Mammary epithelial cell (primary cell): Measurements from ENCODE around the gene ANKRD18B.
"Not testable (repeated sequence)": the region's sequence is repeated elsewhere in the genome, so short reads cannot be mapped to it uniquely, and the experiment has no call there.

Experiments
- CTCF ChIP-seq, 2 donors: IDR thresholded peaks in 1 of 2; conservative IDR thresholded peaks in 1 of 2; 2 replicates each; pipeline ENCODE4 v1.5.1; 2011 to 2012; ENCODE audit warnings: inconsistent platforms in 2 of 2, low read length in 2 of 2, mild to moderate bottlenecking in 2 of 2, control low read depth in 1 of 2, low read depth in 1 of 2; ENCODE audit not compliant: insufficient read depth in 1 of 2; ENCODE audit errors: extremely low read depth in 1 of 2
- EZH2 ChIP-seq: IDR thresholded peaks from 2 replicates; pipeline ENCODE4 v1.6.1; 2012; ENCODE audit warnings: low read length, inconsistent platforms, borderline replicate concordance

GRCh38 chr9:33598796-33599379 lies 74.8 kb downstream of the ANKRD18B start:
- not testable (repeated sequence) for TF ChIP-seq CTCF (conservative IDR thresholded peaks at IDR 0.05 in 1 of 2, IDR thresholded peaks at IDR 0.05 in 1 of 2; ENCODE audit: extremely low read depth in 1 of 2, insufficient read depth in 1 of 2, low read depth in 1 of 2, low read length in 2 of 2); EZH2
